ENCODE data around the gene RARS1. TPM values are rescaled to one million over a fixed set of nuclear protein-coding genes. Genes with fewer than 3 reads are reported as not detected.

The RARS1 gene
- polyA plus RNA-seq, 3 donors = 16.1 to 27.0 (median 23.2) TPM

DNA sequence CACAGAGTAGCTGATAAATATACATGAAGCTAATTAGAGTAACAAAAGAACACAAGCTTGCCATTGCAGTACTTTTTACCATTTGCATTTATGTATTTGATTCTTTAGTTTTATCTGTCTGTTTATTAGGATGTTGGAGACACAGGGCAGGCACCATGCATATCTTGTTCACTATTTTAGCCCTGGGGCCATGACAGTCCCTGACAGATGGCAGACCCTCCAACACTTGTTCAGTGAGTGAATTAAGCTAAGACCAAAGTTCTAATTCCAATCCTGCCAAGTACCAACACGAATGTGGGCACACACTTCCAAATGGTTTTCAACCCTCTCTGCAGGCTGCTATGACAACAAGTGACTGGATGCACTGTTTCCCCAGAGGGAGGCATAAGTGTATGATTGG lies 12.0 kb upstream of the RARS1 start:
- DNase-seq = no peak
- H3K4me1 Mint-ChIP-seq = no peaks in the 10 kb centered on the region
- intact Hi-C loops (cut with micrococcal nuclease) = no loop called here

DNA sequence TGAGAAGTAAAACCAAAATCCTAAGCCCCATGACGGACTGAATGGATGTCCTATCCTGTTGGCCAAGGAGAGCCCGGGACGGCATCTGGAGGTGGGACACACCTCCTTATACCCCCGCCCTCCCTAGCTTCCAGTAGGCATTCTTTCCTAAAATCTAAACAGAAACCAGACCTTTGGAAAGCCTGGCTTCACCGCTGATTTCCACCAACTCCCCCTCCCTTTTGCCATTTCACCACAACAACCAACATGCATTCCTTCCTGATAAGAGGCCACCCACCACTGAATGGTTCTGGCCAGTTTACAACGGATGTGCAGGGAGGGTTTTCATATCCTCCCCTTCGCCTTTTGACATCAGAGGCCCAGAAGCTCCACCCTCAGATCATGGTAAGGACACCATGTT lies 9.2 kb upstream of the RARS1 start:
- Histone ChIP-seq H2AFZ (ENCODE audit: insufficient read depth, low read depth, low read length, poor library complexity, severe bottlenecking) (no peak overlapping the region), H3K9ac (ENCODE audit: insufficient read depth, low read length, poor library complexity, severe bottlenecking) (no peak overlapping the region), H4K20me1 (ENCODE audit: insufficient read depth, low read length) (no peaks in the 10 kb centered on the region), H3K4me1 (ENCODE audit: control insufficient read depth in 1 of 2, insufficient read depth in 2 of 2, low read length in 2 of 2) (no peaks in the 10 kb centered on the region), H3K4me2 (replicated peaks; ENCODE audit: extremely low read depth, low read length, poor library complexity, severe bottlenecking) (no peak overlapping the region), H3K79me2 (ENCODE audit: insufficient read depth, low read length) (no peaks in the 10 kb centered on the region), H3K9me3 (replicated peaks in 1 of 2; ENCODE audit: control insufficient read depth in 1 of 2, insufficient read depth in 1 of 2, low read length in 2 of 2) (no peaks in the 10 kb centered on the region), H3K36me3 (replicated peaks in 1 of 2; ENCODE audit: control insufficient read depth in 1 of 2, insufficient read depth in 2 of 2, low read length in 2 of 2) (no peaks in the 10 kb centered on the region), H3K4me3 (replicated peaks in 1 of 3; ENCODE audit: low read depth in 2 of 3, low read length in 3 of 3) (no peak overlapping the region), H3K27me3 (ENCODE audit: control insufficient read depth in 2 of 2, insufficient read depth in 2 of 2, low read length in 2 of 2) (no peaks in the 10 kb centered on the region), H3K27ac (ENCODE audit: low read depth in 1 of 2, low read length in 2 of 2) (no peak overlapping the region)
- TF ChIP-seq, protein P1, sequence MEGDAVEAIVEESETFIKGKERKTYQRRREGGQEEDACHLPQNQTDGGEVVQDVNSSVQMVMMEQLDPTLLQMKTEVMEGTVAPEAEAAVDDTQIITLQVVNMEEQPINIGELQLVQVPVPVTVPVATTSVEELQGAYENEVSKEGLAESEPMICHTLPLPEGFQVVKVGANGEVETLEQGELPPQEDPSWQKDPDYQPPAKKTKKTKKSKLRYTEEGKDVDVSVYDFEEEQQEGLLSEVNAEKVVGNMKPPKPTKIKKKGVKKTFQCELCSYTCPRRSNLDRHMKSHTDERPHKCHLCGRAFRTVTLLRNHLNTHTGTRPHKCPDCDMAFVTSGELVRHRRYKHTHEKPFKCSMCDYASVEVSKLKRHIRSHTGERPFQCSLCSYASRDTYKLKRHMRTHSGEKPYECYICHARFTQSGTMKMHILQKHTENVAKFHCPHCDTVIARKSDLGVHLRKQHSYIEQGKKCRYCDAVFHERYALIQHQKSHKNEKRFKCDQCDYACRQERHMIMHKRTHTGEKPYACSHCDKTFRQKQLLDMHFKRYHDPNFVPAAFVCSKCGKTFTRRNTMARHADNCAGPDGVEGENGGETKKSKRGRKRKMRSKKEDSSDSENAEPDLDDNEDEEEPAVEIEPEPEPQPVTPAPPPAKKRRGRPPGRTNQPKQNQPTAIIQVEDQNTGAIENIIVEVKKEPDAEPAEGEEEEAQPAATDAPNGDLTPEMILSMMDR (IDR thresholded peaks at IDR 0.05) = no peak
- no peak overlapping the region for H3K4me3 Mint-ChIP-seq
- H3K4me1 Mint-ChIP-seq = no peaks in the 10 kb centered on the region
- H3K27ac Mint-ChIP-seq = no peak overlapping the region
- H3K9me3 Mint-ChIP-seq = peaks cover 0 to 3% (median 0%) of the 10 kb centered on the region in 7 donors
- 66% methylated on average over 6 of the region's 7 CpGs for WGBS (ENCODE audit: insufficient coverage)
- intact Hi-C loops (cut with micrococcal nuclease) = no loop called here
- DNase-seq = no peak
- no peaks in the 10 kb centered on the region for H3K36me3 Mint-ChIP-seq
- H3K27me3 Mint-ChIP-seq (ENCODE audit: low read depth in 3 of 3) = peaks cover 2 to 6% (median 2%) of the 10 kb centered on the region in 3 donors

More for the DNA sequence above, 12.0 kb upstream of the RARS1 start:
- Mint-ChIP-seq H3K27me3 (ENCODE audit: low read depth in 3 of 3) (peaks cover 0 to 3% (median 1%) of the 10 kb centered on the region in 3 donors), H3K36me3 (no peaks in the 10 kb centered on the region), H3K9me3 (peaks cover 0 to 3% (median 0%) of the 10 kb centered on the region in 7 donors), H3K27ac (no peak overlapping the region), H3K4me3 (no peak overlapping the region)
- Histone ChIP-seq H3K36me3 (replicated peaks in 1 of 2; ENCODE audit: control insufficient read depth in 1 of 2, insufficient read depth in 2 of 2, low read length in 2 of 2) (no peaks in the 10 kb centered on the region), H3K9ac (ENCODE audit: insufficient read depth, low read length, poor library complexity, severe bottlenecking) (no peak overlapping the region), H3K79me2 (ENCODE audit: insufficient read depth, low read length) (no peaks in the 10 kb centered on the region), H3K4me1 (ENCODE audit: control insufficient read depth in 1 of 2, insufficient read depth in 2 of 2, low read length in 2 of 2) (no peaks in the 10 kb centered on the region), H3K9me3 (replicated peaks in 1 of 2; ENCODE audit: control insufficient read depth in 1 of 2, insufficient read depth in 1 of 2, low read length in 2 of 2) (no peaks in the 10 kb centered on the region), H4K20me1 (ENCODE audit: insufficient read depth, low read length) (no peaks in the 10 kb centered on the region), H2AFZ (ENCODE audit: insufficient read depth, low read depth, low read length, poor library complexity, severe bottlenecking) (no peak overlapping the region), H3K27ac (ENCODE audit: low read depth in 1 of 2, low read length in 2 of 2) (no peak overlapping the region), H3K4me2 (replicated peaks; ENCODE audit: extremely low read depth, low read length, poor library complexity, severe bottlenecking) (no peak overlapping the region), H3K4me3 (replicated peaks in 1 of 3; ENCODE audit: low read depth in 2 of 3, low read length in 3 of 3) (no peak overlapping the region), H3K27me3 (ENCODE audit: control insufficient read depth in 2 of 2, insufficient read depth in 2 of 2, low read length in 2 of 2) (no peaks in the 10 kb centered on the region)
- no CpG with 5 or more reads among the region's 1 CpG for WGBS (ENCODE audit: insufficient coverage)
- TF ChIP-seq, protein P1 (IDR thresholded peaks at IDR 0.05) = no peak

Measured in CD14-positive monocyte (primary cell).